ENCODE data around the gene SLC38A9. TPM values are rescaled to one million over a fixed set of nuclear protein-coding genes. Genes with fewer than 3 reads are reported as not detected.

The SLC38A9 gene
- total and polyA plus RNA-seq, 2 of the 8 experiments (the other 6 are each of a cell fraction or from before 2014, with no cell fraction given): 29.2 to 43.7 TPM

DNA sequence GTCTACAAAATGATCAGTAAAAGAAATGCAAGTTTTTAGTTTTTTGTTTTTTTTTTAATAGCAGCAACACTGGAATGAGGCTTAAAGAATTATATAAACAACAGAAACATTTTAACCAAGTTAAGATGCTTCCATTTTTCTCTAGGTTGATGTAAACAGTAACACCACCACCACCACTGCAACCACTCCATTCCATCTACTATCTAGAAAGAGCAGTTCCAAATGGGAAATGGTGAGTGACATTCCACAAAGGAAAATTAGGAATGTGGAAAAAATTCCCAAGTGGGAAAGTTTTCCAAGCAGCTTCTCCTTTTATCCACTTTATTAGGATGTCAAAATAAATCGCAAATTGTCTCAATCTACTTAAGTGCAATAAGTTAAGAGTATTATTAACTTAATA lies 32.6 kb downstream of the SLC38A9 start (continued):
- TF ChIP-seq CTBP2 (IDR thresholded peaks at IDR 0.05; ENCODE audit: borderline replicate concordance, insufficient read depth, insufficient read length, low read length): no peak
- no peak for TF ChIP-seq KDM4A (IDR thresholded peaks at IDR 0.05; ENCODE audit: low read depth, low read length, severe bottlenecking)
- no peak for TF ChIP-seq ZNF274 (IDR thresholded peaks at IDR 0.05; ENCODE audit: borderline replicate concordance, extremely low read depth, low read length)
- TF ChIP-seq HDAC6 (IDR thresholded peaks at IDR 0.05; ENCODE audit: low read depth, low read length): no peak
- no peak for TF ChIP-seq POU5F1 (IDR thresholded peaks at IDR 0.05; ENCODE audit: low read depth, low read length)
- TF ChIP-seq JUN (IDR thresholded peaks at IDR 0.05; ENCODE audit: low read depth, low read length): no peak

Data from H1 (cell line).